ENCODE data around the gene PIGR. TPM values are rescaled to one million over a fixed set of nuclear protein-coding genes. Genes with fewer than 3 reads are reported as not detected.

The PIGR gene
- total RNA-seq, 1 experiment from 2014 or later, result not detected

GRCh38 chr1:206915030-206915735 is 31.1 kb downstream of the PIGR start:
- H2AFZ ChIP-seq (ENCODE audit: low read length), result no peak overlapping the region
- no peaks in the 10 kb centered on the region for H3K79me2 ChIP-seq (ENCODE audit: low read length)
- no peak overlapping the region for H3K27ac ChIP-seq (ENCODE audit: low read length)
- intact Hi-C loops (cut with micrococcal nuclease), result no loop called here
- no peaks in the 10 kb centered on the region for H3F3A ChIP-seq (ENCODE audit: low read length, unreplicated experiment)
- no peak overlapping the region for H3K9ac ChIP-seq (ENCODE audit: low read length)
- ATAC-seq, result no peak
- H3K36me3 ChIP-seq (ENCODE audit: low read depth, low read length), result no peaks in the 10 kb centered on the region
- CTCF ChIA-PET, result interaction anchor here (1.5 kb wide), 1 partner anchor 67 kb away, joined by 3 read pairs; no protein-coding TSS in a partner anchor
- H3K9me2 ChIP-seq (replicated peaks; ENCODE audit: low read length), result no peaks in the 10 kb centered on the region
- H3K4me2 ChIP-seq (ENCODE audit: low read length), result no peak overlapping the region
- H4K20me1 ChIP-seq (ENCODE audit: low read length), result no peaks in the 10 kb centered on the region
- TF ChIP-seq EZH2 (IDR thresholded peaks at IDR 0.05; ENCODE audit: low read length, unreplicated experiment), result no peak
- no peak for TF ChIP-seq EZH2phosphoT487 (IDR thresholded peaks at IDR 0.05; ENCODE audit: borderline replicate concordance, low read length)
- TF ChIP-seq CTCF (conservative IDR thresholded peaks at IDR 0.05; ENCODE audit: low read depth, low read length), result no peak
- POLR2A ChIA-PET (ENCODE audit: unreplicated experiment), result interaction anchor here (0.6 kb wide), 1 partner anchor 91 kb away, joined by 4 read pairs; no protein-coding TSS in a partner anchor
- peaks cover 17% of the 10 kb centered on the region for H3K4me1 ChIP-seq (ENCODE audit: insufficient read depth, low read length)
- no peaks in the 10 kb centered on the region for H3K27me3 ChIP-seq (ENCODE audit: low read length)
- H3K9me3 ChIP-seq (ENCODE audit: low read length), result no peaks in the 10 kb centered on the region
- no peak for DNase-seq
- BruUV-seq (replicated peaks), result no TSS peak
- no peak overlapping the region for H3K4me3 ChIP-seq (ENCODE audit: low read length)

DNA sequence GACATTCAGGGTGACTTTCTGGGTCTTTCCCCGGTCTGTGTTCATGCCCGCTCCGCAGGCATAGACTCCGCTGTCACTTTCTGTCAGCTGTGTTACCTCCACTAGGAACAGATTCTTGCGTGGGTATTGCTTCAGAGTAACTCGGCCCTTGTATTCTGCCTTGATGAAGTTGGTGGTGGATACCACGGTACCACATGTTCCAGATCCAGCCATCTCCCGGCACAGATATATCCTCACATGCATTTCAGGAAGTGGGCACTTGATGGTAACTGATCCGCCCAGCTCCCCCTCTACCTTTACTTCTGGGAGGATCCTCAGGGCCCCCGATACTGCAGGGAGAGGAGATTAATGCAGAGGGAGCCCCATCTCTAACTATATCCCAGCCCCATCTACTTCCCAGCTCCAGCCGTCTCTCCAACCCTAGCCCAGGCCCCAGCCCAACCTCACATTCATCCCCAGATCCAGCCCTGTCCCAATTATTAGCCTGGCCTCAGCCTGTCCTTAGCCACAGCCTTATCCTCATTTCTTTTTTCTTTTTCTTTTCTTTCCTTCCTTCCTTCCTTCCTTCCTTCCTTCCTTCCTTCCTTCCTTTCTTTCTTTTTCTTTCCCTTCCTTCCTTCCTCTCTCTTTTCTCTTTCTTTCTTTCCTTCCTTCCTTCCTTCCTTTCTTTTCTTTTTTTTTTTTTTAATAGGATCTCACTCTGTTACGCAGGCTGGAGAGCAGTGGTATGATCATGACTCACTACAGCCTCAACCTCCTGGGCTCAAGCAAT is 32.3 kb downstream of the PIGR start:
- no peak overlapping the region for H2AFZ ChIP-seq (ENCODE audit: low read length)
- H3K4me2 ChIP-seq (ENCODE audit: low read length), result no peak overlapping the region
- H3K9me2 ChIP-seq (replicated peaks; ENCODE audit: low read length), result no peaks in the 10 kb centered on the region
- H3K9ac ChIP-seq (ENCODE audit: low read length), result no peak overlapping the region
- DNase-seq (no peak), ATAC-seq (no peak)
- H3F3A ChIP-seq (ENCODE audit: low read length, unreplicated experiment), result peaks cover under 1% of the 10 kb centered on the region
- no peaks in the 10 kb centered on the region for H3K27me3 ChIP-seq (ENCODE audit: low read length)
- H3K27ac ChIP-seq (ENCODE audit: low read length), result no peak overlapping the region
- no peaks in the 10 kb centered on the region for H3K9me3 ChIP-seq (ENCODE audit: low read length)
- H3K79me2 ChIP-seq (ENCODE audit: low read length), result no peaks in the 10 kb centered on the region
- ChIA-PET CTCF (interaction anchor here (1.5 kb wide), 1 partner anchor 68 kb away, joined by 3 read pairs; no protein-coding TSS in a partner anchor), POLR2A (ENCODE audit: unreplicated experiment) (no interaction called here)
- no peak overlapping the region for H3K4me3 ChIP-seq (ENCODE audit: low read length)
- peaks cover 24% of the 10 kb centered on the region for H3K4me1 ChIP-seq (ENCODE audit: insufficient read depth, low read length)
- H4K20me1 ChIP-seq (ENCODE audit: low read length), result no peaks in the 10 kb centered on the region
- H3K36me3 ChIP-seq (ENCODE audit: low read depth, low read length), result no peaks in the 10 kb centered on the region
- no peak for TF ChIP-seq EZH2 (IDR thresholded peaks at IDR 0.05; ENCODE audit: low read length, unreplicated experiment)
- no peak for TF ChIP-seq EZH2phosphoT487 (IDR thresholded peaks at IDR 0.05; ENCODE audit: borderline replicate concordance, low read length)
- no peak for TF ChIP-seq CTCF (conservative IDR thresholded peaks at IDR 0.05; ENCODE audit: low read depth, low read length)
- intact Hi-C loops (cut with micrococcal nuclease), result loop anchor here (2.0 to 5.0 kb wide), 2 partner anchors 307 to 585 kb away; no protein-coding TSS in a partner anchor
- no TSS peak for BruUV-seq (replicated peaks)

Measured in PC-3 (cell line).